ACHN (cell line): ENCODE results near the gene CCDC152.

ENCODE experiments used
- DNase-seq: peaks from one replicate; pipeline ENCODE4 v3.0.0-alpha.2; 2015
- in situ Hi-C: cut with HindIII; loops from 2 replicates; pipeline ENCODE4 v1.10.0; 2017; ENCODE audit warnings: low sequenced_read_pairs, low pct_ligation_motif_present, low pct_unique_long_range_greater_than_20kb

The CCDC152 gene

DNA sequence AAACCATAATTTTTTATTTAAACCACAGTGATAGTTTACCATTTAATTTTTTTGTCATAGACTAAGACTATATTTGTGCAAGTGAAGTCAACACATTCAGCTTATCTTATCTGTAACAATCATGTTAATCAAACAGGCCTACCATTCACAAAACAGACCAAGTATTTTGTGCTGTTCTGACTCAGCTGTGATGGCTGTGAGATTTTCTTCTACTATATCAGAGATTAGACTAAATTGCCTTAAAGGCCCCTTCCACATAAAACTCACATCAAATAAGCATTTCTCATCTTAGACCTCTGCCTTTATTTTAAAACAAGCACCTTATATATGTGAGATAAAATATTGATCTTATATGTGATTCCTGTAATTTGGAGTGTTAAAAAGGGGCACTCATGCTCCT is 13.4 kb downstream of the CCDC152 start:
- in situ Hi-C loops, result no loop called here
- DNase-seq, result no peak

DNA sequence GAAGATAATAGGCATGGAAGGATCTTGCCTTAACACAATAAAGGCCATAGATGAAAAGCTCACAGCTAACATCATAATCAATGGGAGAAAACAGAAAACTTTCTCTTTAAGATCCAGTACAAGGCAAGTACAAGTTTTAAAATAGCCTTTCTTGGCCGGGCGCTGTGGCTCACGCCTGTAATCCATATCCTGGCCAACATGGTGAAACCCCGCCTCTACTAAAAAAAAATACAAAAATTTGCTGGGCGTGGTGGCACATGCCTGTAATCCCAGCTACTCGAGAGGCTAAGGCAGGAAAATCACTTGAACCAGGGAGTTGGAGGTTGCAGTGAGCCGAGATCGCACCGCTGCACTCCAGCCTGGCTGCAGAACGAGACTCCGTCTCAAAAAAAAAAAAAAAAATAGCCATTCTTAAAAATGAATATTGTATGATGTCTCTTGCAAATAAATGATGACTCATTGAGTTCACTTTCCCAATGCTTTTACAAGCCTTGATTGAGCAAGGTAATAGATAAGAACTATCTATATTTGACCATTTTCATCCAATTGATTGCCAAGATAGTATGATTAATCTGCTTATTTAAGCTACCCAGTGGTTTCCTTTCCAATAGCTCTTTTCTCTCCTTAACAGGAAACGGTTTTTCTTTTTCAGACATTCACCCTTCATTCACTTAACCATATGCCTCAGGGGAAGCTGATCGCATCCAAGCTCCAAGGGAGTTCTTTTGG is 15.8 kb downstream of the CCDC152 start:
- DNase-seq, result no peak
- in situ Hi-C loops, result no loop called here

DNA sequence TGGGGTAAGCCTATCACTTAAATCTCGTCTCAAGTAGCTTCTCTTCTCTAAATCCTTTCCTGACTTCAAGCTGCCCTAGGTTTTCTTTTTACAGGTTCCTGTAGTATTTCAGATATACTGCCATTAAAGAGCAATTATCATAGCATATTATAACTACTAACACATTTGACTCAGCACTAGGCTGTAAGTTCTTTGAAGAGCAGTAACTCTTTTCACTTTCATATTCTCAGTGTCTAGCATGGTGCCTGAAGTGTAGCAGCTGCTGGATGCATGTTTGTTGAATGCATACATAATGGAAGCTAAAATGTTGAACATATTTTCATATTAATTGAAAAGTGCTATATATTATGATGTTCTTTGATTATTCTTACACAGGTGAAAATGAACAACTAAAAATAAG is 22.5 kb downstream of the CCDC152 start:
- in situ Hi-C loops, result no loop called here
- no peak for DNase-seq

DNA sequence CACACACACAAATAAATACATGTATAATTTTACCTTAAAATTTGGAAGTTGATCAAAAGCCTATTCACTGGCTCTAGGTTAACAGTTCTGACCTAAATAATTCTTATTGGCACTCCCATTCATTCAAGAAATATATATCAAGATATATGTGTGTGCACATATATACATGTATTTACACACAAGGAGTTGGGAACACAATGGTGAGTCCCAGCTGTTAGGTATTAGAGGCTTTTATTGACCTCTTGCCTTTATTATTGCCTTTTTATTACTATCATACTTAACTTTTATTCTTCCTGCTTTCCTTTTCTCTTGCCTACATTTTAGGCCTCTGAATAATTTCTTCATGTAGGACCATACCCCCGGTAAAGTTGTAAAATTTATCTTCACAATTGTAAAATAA is 25.0 kb downstream of the CCDC152 start:
- in situ Hi-C loops, result no loop called here
- no peak for DNase-seq

DNA sequence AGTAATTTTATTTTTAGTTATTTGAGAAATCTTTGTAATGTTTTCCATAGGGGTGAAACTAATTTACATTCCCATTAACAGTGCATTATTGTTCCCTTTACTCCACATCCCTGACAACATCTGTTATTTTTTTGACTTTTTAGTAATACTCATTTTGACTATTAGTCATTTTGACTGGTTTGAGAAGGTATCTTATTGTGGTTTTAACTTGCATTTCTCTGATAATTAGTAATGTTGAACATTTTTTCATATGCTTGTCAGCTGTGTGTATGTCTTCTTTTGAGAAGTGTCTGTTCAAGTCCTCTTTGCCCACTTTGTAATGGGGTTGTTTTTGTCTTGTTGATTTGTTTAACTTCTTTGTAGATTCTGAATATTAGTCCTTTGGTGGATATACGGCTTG is 27.5 kb downstream of the CCDC152 start:
- in situ Hi-C loops, result no loop called here
- no peak for DNase-seq

DNA sequence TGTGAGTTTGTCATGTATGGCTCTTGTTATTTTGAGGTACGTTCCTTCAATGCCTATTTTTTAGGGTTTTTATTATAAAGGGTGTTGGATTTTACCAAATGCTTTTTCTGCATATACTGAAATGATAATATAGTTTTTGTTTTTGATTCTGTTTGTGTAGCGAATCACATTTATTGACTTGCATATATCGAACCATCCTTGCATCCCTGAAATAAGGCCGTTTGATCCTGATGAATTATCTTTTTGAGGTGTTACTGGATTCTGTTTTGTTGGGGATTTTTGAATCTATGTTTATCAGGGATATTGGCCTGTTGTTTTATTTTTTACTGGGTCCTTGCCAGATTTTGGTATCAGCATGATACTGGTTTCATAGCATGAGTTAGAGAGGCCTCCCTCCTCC is 29.1 kb downstream of the CCDC152 start:
- in situ Hi-C loops, result no loop called here
- DNase-seq, result no peak

DNA sequence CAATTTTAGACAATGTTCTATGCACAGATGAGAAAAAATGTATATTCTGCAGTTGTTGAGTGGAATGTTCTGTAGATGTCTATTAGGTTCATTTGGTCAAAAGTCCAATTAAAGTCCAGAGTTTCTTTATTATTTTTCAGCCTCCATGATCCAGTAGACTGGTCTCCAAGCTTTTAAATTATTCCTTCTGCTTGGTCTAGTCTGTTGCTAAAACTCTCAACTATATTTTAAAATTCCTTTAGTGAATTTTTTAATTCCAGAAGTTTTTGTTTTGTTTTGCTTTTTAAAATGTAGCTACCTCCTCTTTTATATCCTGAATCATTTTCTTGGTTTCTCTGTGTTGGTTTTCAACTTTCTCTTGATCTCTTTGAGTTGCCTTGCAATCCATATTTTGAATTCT is 30.5 kb downstream of the CCDC152 start:
- DNase-seq, result no peak
- in situ Hi-C loops, result no loop called here

DNA sequence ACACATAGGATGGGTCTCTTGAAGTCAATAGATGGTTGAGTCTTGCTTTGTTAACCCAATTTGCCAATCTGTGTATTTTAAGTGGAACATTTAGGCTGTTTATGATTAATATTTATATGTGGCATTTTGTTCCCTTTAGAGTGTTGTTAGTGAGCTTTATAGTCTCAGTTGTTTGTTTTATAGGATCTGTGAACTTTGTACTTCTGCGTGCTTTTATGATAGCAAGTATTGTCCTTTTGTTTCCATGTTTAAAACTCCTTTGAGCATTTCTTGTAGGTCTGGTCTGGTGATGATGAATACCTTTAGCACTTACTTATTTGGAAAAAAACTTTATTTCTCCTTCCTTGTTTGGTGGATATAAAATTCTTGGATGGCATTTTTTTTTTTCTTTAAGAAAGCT is 31.2 kb downstream of the CCDC152 start:
- DNase-seq, result no peak
- in situ Hi-C loops, result no loop called here

DNA sequence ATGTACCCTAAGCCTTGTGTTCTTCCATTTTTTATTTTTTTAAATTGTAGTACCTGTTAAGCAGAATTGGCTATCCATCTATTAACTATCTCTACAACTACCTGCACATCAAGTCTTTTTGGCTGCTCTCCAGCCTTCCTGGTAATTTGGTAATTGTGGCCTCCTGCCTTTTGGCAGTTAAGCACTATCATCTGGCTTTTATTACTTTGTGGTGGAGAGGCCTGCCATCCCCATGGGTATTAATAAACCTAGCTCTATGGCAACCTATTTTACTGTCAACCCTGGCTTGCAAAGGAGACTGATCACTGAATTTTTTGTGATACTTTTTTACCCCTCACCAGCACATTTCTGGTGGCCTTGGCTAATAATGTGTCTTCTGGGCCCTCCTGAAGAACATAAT is 34.5 kb downstream of the CCDC152 start:
- in situ Hi-C loops, result no loop called here
- DNase-seq, result no peak

DNA sequence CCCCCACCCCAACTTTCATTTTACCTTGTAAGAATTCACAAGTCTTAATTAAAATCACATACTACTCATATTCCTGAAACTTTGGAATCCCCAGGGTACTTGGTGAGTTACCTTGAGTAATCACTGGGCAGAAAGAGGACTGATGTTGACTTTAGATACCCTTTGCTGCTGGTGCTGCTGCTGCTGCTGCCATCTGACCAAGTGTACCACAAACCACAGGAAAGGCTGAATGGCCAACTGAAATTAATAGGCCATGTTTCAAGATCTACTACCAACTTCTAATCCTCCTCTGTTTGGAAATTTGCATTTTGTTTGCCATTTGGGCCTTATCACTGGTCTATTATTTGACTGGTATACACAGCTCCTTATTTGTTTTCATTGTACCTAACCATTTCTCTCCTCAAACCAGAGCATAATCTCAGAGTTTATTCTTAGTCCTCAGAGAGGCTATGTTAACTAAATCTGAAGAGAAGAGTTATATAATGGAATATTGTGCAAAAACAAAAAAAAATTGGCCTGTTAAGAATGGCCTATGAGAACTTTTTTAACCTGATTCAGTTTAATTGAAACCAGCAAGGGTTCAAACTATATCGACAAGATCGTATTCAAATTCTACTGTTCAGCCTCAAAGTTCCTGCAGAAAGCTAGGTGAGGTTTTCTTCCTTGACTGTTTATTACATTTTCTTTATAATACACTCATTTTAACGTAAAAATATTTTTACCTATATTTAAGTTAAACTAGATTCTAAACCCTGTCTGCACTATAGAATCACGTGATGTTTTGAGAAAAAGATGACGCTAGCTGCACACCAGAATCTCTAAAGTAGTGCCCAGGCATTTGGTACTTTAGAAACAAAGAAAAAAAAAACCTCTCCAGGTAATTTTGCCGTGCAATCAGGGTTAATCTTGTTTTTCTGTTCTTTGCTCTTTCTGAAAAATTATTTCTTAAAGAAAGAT is 41.9 kb downstream of the CCDC152 start:
- in situ Hi-C loops, result no loop called here
- no peak for DNase-seq

DNA sequence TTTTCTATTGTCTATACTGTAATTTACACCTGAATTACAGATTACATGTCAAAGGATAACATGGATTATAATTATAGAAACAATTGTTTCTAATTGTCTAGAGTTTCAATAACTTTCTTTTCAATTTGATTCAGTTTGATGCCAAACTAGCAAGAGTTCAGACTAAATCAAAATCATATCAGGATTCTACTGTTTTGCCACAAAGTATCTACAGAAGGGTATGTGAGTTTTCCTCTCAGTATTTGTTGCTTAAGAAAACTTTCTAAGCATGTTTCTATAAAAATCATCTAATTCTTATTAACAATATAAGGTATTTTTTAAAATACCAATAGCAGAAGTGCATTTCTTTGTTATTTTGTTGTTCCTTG is 42.6 kb downstream of the CCDC152 start:
- in situ Hi-C loops, result no loop called here
- DNase-seq, result no peak

DNA sequence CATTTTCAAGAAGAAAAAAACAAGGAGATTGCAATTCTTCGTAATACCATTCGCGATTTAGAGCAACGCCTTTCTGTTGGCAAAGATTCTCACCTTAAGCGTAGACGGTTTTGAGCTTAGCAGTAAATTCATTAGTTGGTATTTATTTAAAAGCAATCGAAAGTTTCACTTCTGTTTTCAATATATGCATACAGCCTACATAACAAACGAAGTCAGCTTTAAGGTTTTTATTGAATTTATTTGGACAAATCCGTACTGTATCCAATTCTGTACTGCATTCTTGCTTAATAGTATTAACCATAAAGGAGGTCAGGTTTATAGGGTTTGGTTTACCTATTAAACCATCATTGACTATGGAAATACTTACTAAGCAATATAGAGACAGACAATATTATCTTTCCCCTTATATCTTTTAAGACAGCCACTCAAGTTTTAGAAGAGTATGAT is 43.1 kb downstream of the CCDC152 start:
- no peak for DNase-seq
- in situ Hi-C loops, result no loop called here

DNA sequence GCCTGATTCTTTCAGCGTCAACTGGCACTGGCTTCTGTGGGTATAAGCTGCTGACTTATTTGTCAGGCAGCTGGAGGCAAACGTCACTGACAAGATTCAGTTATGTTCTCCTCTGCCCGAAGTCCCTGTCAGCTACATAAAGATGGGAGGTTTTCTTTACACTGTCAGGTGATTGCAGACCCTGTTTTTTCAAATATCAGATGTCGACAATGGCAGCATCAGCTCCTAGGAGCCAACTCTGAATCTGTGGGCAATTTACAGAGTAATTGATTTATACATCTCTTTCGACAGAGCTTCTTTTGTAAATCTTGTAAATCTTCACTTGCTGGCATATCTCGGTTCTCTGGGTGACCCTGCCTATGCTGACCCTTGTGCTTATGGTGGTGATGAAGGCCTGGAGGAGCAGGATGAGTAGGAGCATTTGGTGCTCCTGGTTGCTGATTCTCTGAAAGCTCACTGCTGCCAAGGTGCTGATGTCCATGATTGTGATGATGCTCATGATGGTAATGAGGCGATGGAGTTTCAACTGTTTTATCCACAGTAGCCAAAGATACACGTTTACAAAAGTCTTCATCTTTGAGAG is 44.2 kb downstream of the CCDC152 start:
- in situ Hi-C loops, result no loop called here
- DNase-seq, result no peak

DNA sequence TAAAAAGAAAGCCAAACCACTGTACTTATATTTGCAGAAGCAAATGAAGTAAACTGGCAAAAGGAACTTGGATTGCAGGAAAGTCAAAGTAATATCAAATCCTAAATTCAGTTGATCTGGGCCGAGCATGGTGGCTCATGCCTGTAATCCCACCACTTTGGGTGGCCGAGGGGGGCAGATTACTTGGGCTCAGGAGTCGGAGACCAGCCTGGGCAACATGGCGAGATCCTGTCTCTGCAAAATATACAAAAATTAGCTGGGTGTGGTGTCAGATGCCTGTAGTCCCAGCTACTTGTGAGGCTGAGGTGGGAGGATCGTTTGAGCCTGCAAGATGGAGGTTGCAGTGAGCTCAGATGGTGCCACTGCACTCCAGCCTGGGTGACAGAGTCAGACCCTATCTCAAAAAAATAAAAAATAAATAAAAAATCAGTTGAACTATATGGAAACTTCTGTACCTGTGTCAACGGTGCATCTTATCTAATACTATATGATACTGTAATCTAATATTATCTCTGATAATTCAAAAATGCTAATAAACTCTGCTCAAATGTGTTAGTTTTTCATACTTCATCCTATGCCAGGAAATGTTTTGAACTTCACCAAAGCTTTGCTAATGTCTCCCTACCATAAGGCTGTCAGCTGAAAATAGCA is 45.0 kb downstream of the CCDC152 start:
- DNase-seq, result no peak
- in situ Hi-C loops, result no loop called here

DNA sequence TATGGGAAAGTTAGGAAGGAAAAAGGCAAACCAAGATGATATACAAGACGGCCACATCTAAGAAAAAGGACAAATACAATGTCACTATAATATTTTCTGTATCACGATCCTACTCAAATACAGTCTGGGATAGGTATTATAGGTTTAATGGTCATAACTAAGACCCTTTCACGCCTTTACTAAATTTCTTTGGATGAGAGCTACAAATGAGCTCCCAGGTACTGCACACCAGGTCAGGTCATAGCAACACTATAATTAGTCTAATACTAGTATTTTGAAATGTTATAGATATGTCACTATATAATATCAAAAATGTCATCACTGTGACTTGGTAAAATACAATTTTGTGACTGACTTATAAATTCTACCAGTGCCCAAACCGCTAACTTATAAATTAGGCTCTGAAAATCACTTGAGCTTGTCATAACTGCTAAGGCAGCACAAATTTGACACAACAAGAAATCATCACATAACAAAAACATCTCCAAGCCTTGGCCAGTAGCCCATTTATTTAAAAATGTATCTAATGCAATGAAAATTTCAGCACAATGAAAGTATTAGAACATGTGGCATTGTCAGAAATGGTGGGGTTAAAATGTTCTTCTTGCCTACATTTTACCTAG is 48.2 kb downstream of the CCDC152 start:
- in situ Hi-C loops, result no loop called here
- DNase-seq, result no peak

DNA sequence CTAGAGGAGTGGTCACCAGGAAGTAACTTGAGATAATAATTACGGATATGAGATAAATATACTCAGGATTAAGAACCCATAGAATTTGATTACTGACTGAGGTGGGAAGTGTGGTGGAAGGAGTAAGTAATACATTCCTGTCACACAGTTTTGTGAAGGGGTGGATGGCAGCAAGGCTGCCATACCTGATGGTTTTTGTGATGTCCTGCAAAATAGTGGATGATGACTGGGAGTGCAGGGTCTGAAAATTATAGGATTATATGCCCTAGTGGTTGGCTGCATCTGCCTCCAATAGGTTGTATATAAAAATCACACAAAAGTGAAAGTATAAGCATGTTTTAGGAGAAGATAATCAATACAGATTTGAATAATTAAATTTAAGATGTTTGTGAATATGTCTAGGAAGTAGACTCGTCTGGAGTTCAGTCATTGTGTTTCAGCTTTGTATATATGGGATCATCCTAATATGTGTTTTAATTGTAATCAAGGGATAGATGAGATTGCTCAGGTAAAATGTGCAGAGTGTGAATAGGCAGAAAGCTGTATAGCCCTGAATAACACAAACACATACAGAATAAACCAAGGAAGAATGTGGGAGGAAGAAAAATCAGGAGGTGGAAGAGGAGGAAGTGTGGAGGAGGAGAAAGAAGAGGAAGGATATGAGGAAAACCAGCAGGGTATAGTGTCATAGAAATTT is 49.5 kb downstream of the CCDC152 start:
- in situ Hi-C loops, result no loop called here
- no peak for DNase-seq

DNA sequence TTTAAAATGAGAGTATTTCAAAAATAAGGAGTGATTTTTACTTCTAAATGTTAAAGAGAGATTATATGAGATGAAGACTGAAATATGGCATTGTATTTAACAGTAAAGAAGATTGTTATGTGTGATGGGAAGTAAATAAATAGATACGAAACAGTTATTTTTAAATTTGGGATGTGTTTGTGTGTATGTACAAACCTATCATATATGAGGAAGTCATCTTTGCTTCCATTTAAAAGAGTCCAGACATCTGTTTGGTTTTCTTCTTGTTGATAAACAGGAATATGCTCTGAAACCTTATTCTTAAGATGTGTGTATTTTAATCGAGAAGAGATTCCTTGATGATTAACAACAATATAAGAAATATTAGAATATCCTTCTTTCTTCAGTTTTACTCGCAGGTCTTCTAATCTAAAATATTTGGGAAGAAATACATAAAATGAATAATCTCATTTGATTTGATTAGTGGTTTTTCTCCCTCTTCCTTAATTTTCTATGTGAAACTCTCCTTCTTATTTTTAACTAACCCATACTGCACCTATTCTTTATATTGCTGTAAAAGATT is 50.2 kb downstream of the CCDC152 start:
- in situ Hi-C loops, result no loop called here
- DNase-seq, result no peak
